ENCODE data around the gene DRP2.

DNA sequence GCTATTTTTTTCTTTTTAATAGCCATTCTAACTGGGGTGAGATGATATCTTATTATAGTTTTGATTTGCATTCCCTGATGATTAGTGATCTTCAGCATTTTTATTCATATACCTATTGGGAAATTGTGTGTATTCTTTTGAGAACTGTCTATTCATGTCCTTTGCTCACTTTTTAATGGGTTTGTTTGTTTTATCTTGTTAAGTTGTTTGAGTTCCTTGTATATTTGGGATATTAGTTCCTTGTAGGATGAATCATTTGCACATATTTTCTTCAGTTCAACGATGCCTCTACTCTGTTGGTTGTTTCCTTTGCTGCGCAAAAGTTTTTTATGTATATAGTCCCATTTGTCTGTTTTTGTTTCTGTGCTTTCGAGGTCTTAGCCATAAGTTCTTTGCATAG lies 43.1 kb upstream of the DRP2 start:
- TF ChIP-seq, protein P1, sequence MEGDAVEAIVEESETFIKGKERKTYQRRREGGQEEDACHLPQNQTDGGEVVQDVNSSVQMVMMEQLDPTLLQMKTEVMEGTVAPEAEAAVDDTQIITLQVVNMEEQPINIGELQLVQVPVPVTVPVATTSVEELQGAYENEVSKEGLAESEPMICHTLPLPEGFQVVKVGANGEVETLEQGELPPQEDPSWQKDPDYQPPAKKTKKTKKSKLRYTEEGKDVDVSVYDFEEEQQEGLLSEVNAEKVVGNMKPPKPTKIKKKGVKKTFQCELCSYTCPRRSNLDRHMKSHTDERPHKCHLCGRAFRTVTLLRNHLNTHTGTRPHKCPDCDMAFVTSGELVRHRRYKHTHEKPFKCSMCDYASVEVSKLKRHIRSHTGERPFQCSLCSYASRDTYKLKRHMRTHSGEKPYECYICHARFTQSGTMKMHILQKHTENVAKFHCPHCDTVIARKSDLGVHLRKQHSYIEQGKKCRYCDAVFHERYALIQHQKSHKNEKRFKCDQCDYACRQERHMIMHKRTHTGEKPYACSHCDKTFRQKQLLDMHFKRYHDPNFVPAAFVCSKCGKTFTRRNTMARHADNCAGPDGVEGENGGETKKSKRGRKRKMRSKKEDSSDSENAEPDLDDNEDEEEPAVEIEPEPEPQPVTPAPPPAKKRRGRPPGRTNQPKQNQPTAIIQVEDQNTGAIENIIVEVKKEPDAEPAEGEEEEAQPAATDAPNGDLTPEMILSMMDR (IDR thresholded peaks at IDR 0.05; ENCODE audit: low read depth, low read length, missing input control): no peak
- TF ChIP-seq HNF4G (IDR thresholded peaks at IDR 0.05) (no peak), GABPA (IDR thresholded peaks at IDR 0.05 in 1 of 2, conservative IDR thresholded peaks at IDR 0.05 in 1 of 2) (no peak)
- TF ChIP-seq, protein P2, sequence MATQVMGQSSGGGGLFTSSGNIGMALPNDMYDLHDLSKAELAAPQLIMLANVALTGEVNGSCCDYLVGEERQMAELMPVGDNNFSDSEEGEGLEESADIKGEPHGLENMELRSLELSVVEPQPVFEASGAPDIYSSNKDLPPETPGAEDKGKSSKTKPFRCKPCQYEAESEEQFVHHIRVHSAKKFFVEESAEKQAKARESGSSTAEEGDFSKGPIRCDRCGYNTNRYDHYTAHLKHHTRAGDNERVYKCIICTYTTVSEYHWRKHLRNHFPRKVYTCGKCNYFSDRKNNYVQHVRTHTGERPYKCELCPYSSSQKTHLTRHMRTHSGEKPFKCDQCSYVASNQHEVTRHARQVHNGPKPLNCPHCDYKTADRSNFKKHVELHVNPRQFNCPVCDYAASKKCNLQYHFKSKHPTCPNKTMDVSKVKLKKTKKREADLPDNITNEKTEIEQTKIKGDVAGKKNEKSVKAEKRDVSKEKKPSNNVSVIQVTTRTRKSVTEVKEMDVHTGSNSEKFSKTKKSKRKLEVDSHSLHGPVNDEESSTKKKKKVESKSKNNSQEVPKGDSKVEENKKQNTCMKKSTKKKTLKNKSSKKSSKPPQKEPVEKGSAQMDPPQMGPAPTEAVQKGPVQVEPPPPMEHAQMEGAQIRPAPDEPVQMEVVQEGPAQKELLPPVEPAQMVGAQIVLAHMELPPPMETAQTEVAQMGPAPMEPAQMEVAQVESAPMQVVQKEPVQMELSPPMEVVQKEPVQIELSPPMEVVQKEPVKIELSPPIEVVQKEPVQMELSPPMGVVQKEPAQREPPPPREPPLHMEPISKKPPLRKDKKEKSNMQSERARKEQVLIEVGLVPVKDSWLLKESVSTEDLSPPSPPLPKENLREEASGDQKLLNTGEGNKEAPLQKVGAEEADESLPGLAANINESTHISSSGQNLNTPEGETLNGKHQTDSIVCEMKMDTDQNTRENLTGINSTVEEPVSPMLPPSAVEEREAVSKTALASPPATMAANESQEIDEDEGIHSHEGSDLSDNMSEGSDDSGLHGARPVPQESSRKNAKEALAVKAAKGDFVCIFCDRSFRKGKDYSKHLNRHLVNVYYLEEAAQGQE (IDR thresholded peaks at IDR 0.05): no peak
